Retinal pigment epithelial cell (primary cell): Measurements from ENCODE around the gene SLC25A51.

Experiments
- DNase-seq: peaks from one replicate; pipeline ENCODE4 v3.0.0-alpha.2; 2010; ENCODE audit warnings: low read depth
- H3K4me3 ChIP-seq: 2 replicates; pipeline ENCODE4 v1.5.1; 2011; ENCODE audit warnings: mild to moderate bottlenecking, low read length, control low read depth, moderate library complexity
- TF ChIP-seq, protein P1 (sequence below): conservative IDR thresholded peaks from 2 replicates; pipeline ENCODE4 v1.5.1; 2011; ENCODE audit warnings: low read depth, low read length, control low read depth, inconsistent platforms

SLC25A51 gene

DNA sequence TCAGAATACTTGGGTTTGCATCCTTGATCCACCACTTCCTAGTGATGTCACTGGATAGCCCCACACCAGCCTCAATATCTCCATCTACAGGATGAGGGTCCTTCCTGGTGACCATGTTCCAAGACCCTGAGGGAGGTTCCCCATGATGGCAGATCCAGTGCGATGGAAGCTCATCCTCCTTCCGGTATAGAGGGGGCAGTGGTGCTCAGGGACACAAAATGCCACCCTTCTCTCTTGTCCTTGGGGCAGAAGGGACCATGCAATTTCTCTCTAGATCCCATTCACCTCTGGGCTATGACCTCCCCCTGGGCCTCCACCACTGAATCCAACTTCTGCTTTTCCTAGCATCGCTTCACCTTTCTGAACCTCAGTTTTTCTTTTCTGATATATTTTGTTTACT is 5.4 kb upstream of the SLC25A51 start:
- H3K4me3 ChIP-seq: no peak overlapping the region
- TF ChIP-seq, protein P1, sequence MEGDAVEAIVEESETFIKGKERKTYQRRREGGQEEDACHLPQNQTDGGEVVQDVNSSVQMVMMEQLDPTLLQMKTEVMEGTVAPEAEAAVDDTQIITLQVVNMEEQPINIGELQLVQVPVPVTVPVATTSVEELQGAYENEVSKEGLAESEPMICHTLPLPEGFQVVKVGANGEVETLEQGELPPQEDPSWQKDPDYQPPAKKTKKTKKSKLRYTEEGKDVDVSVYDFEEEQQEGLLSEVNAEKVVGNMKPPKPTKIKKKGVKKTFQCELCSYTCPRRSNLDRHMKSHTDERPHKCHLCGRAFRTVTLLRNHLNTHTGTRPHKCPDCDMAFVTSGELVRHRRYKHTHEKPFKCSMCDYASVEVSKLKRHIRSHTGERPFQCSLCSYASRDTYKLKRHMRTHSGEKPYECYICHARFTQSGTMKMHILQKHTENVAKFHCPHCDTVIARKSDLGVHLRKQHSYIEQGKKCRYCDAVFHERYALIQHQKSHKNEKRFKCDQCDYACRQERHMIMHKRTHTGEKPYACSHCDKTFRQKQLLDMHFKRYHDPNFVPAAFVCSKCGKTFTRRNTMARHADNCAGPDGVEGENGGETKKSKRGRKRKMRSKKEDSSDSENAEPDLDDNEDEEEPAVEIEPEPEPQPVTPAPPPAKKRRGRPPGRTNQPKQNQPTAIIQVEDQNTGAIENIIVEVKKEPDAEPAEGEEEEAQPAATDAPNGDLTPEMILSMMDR: no peak
- DNase-seq: no peak

- H3K4me3 ChIP-seq: no peak overlapping the region
- TF ChIP-seq, protein P1: no peak
- DNase-seq: no peak
These were observed 4.8 kb upstream of the SLC25A51 start for GRCh38 chr9:37908698-37909186.

DNA sequence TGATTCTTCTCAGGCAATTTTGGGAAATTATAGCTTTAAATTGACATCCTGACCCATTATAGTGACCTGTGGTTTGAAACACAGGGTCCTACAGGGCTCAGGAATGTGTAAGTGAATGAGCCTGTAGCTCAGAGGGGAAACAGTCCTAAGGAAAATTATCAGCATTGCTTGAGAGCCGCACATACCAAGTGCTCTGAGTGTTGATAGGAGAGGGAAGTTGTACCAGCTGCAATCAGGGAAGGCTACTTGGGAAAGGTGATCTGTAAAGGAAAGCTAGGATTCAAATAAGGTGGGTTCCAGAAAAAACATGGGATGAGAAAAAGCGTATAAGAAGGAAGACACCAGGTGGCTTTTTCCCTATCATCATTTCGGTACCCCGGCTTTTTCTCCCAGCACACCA is 4.4 kb upstream of the SLC25A51 start:
- TF ChIP-seq, protein P1: no peak
- H3K4me3 ChIP-seq: no peak overlapping the region
- no peak for DNase-seq

- DNase-seq: no peak
- H3K4me3 ChIP-seq: no peak overlapping the region
- TF ChIP-seq, protein P1: no peak
These were observed 2.6 kb upstream of the SLC25A51 start for GRCh38 chr9:37906312-37907239.

DNA sequence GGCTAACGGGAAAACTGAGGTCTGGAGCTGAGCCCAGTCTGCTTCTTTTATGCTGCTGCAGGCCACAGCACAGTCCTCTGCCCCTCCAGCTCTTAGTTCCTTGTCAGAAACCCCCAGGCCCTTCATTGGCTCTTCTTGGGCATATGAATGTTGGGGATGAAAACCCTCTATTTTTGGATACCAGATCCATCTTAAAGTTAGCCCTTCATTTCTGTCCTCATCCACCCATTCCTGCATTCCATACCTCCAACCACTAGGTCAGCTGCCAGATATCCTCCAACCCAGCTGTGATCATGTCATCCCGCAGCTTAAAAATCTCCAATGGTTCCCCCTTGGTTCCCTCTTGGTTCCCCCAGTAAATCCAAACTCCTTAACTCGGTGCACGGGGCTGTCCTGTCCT is 1.8 kb upstream of the SLC25A51 start:
- TF ChIP-seq, protein P1: no peak
- no peak overlapping the region for H3K4me3 ChIP-seq
- no peak for DNase-seq

GRCh38 chr9:37905131-37905505 is 1.2 kb upstream of the SLC25A51 start:
- TF ChIP-seq, protein P1: no peak
- H3K4me3 ChIP-seq: peak overlapping the region; percentile 81
- DNase-seq: no peak
